Memory B cell (primary cell): ENCODE results near the gene USP7.
"Not testable (repeated sequence)": the region's sequence is repeated elsewhere in the genome, so short reads cannot be mapped to it uniquely, and the experiment has no call there.

Experiments used
- ATAC-seq: fragments of 150-1000 bp; cut with Tn5 transposase; 2 replicates; pipeline ENCODE4 v1.10.0; 2021; ENCODE audit warnings: low read depth, mild to moderate bottlenecking, moderate library complexity
- DNase-seq, 2 donors: peaks; one replicate each; pipeline ENCODE4 v3.0.0; 2022; ENCODE audit warnings: low spot score in 2 of 2
- H3K27ac Mint-ChIP-seq: one replicate; pipeline ENCODE4 v1.8.0; 2022; ENCODE audit warnings: mild to moderate bottlenecking, moderate library complexity, mixed read lengths
- H3K27me3 Mint-ChIP-seq: one replicate; pipeline ENCODE4 v1.8.0; 2022; ENCODE audit warnings: mixed read lengths
- H3K36me3 Mint-ChIP-seq: one replicate; pipeline ENCODE4 v1.8.0; 2022; ENCODE audit warnings: mild to moderate bottlenecking, mixed read lengths
- H3K4me1 Mint-ChIP-seq: one replicate; pipeline ENCODE4 v1.8.0; 2022; ENCODE audit warnings: mixed read lengths
- H3K4me3 Mint-ChIP-seq: one replicate; pipeline ENCODE4 v1.8.0; 2022; ENCODE audit warnings: mild to moderate bottlenecking, moderate library complexity, mixed read lengths
- H3K9me3 Mint-ChIP-seq: one replicate; pipeline ENCODE4 v1.8.0; 2022; ENCODE audit warnings: mixed read lengths

USP7 gene

GRCh38 chr16:8848939-8849391, 114.7 kb downstream of the USP7 start:
- Mint-ChIP-seq H3K4me3 (no peak overlapping the region), H3K9me3 (no peaks in the 10 kb centered on the region), H3K27ac (peak overlapping the region; percentile 3), H3K4me1 (peaks cover 19% of the 10 kb centered on the region), H3K36me3 (peaks cover 17% of the 10 kb centered on the region), H3K27me3 (no peaks in the 10 kb centered on the region)
- DNase-seq = no peak
- ATAC-seq = no peak

- H3K36me3 Mint-ChIP-seq = peaks cover 17% of the 10 kb centered on the region
- H3K27me3 Mint-ChIP-seq = no peaks in the 10 kb centered on the region
- H3K4me1 Mint-ChIP-seq = peaks cover 19% of the 10 kb centered on the region
- ATAC-seq = no peak
- H3K9me3 Mint-ChIP-seq = no peaks in the 10 kb centered on the region
- H3K4me3 Mint-ChIP-seq = no peak overlapping the region
- DNase-seq = no peak
- H3K27ac Mint-ChIP-seq = no peak overlapping the region
Measured at GRCh38 chr16:8848231-8848938, 115.3 kb downstream of the USP7 start.

DNA sequence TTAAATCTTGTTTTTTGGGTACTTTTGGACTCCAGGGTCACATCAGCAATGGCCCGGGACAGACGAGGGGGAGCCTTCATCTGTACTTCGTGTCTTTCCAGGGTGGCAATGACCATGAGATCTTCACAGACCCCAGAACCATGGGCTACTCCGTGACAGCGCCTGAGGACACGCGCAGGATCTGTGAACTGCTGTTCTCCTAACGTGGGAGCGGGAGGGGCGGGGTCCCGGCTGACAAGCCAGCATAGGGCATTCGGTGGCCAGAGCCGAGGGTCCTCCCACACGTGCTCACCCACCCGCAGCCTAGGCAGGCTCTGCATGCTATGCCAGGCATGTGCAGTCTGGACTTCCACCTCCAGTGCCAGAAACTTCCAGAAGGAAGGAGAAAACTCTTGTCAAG, 116.1 kb downstream of the USP7 start:
- peaks cover 15% of the 10 kb centered on the region for H3K36me3 Mint-ChIP-seq
- H3K9me3 Mint-ChIP-seq = no peaks in the 10 kb centered on the region
- no peak overlapping the region for H3K27ac Mint-ChIP-seq
- peaks cover 19% of the 10 kb centered on the region for H3K4me1 Mint-ChIP-seq
- H3K27me3 Mint-ChIP-seq = no peaks in the 10 kb centered on the region
- DNase-seq (no peak), ATAC-seq (no peak)
- no peak overlapping the region for H3K4me3 Mint-ChIP-seq

- no peak overlapping the region for H3K27ac Mint-ChIP-seq
- ATAC-seq (no peak), DNase-seq (no peak)
- no peaks in the 10 kb centered on the region for H3K9me3 Mint-ChIP-seq
- peaks cover 15% of the 10 kb centered on the region for H3K36me3 Mint-ChIP-seq
- no peaks in the 10 kb centered on the region for H3K27me3 Mint-ChIP-seq
- peaks cover 22% of the 10 kb centered on the region for H3K4me1 Mint-ChIP-seq
- no peak overlapping the region for H3K4me3 Mint-ChIP-seq
Measured at GRCh38 chr16:8847145-8847544, 116.6 kb downstream of the USP7 start.

DNA sequence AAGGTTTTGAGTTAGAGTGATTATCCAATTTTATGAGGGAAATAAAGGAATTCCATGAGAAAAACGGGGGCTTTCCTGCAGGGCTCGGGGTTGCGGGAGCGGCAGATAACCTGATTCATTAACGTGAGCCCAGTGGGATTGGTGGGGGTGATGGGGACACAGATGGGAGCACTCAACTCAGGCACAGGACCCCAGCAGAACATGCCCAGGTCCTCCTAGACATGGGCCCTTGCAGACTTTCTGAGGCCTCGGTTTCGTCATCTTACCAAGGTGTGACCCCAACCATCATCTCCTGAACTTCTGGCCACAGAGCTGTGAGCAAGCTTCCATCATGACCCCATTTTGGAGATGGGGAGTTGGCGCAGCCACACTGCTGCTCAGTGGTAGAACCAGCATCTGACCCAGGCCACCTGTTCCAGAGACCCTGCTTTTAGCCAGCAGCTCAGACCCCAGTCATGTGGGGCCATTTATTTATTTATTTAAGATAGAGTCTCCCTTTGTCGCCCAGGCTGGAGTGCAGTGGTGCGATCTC, 117.2 kb downstream of the USP7 start:
- Mint-ChIP-seq H3K9me3 (no peaks in the 10 kb centered on the region), H3K4me3 (no peak overlapping the region), H3K27me3 (no peaks in the 10 kb centered on the region), H3K27ac (no peak overlapping the region), H3K4me1 (peaks cover 22% of the 10 kb centered on the region), H3K36me3 (peaks cover 15% of the 10 kb centered on the region)
- ATAC-seq = no peak
- no peak for DNase-seq

- no peak for ATAC-seq
- Mint-ChIP-seq H3K9me3 (no peaks in the 10 kb centered on the region), H3K36me3 (peaks cover 15% of the 10 kb centered on the region), H3K4me1 (peaks cover 22% of the 10 kb centered on the region), H3K27me3 (no peaks in the 10 kb centered on the region), H3K27ac (no peak overlapping the region), H3K4me3 (no peak overlapping the region)
- DNase-seq = no peak
Measured at GRCh38 chr16:8845699-8846298, 117.9 kb downstream of the USP7 start.

GRCh38 chr16:8843296-8843695, 120.4 kb downstream of the USP7 start:
- not testable (repeated sequence) for H3K27me3 Mint-ChIP-seq, ATAC-seq, H3K27ac Mint-ChIP-seq, H3K4me1 Mint-ChIP-seq, H3K36me3 Mint-ChIP-seq, H3K9me3 Mint-ChIP-seq, H3K4me3 Mint-ChIP-seq, DNase-seq
